ENCODE data around the gene IL1R2. TPM values are rescaled to one million over a fixed set of nuclear protein-coding genes. Genes with fewer than 3 reads are reported as not detected.

Gene IL1R2
- total RNA-seq, 6 donors from 2014 or later = 24.7 to 84.8 (median 60.0) TPM

DNA sequence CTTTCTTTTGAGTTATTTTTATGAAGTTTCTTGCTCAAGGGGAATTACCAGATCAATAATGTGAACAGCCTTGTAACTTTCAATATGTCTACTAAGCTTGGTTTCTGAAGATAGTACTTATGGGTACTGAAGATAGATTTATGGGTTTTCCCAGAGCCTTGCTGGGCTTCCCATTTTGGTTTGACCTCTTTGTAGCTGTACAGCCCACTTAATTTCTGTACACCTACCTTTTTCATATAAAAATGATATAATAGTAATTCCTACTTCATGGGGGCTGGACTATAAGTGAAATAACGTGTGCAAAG is 22.2 kb downstream of the IL1R2 start:
- Histone ChIP-seq H3K4me1 (no peaks in the 10 kb centered on the region), H3K4me3 (no peak overlapping the region), H3K27ac (no peak overlapping the region), H3K27me3 (no peaks in the 10 kb centered on the region), H3K9me3 (no peaks in the 10 kb centered on the region), H3K36me3 (peaks cover 0 to 4% (median 0%) of the 10 kb centered on the region in 4 donors)
- no peak for DNase-seq
- ATAC-seq (ENCODE audit: low FRiP score in 2 of 2) = no peak
- 83 to 96% methylated on average over 1 of the region's 1 CpG for WGBS, 2 donors
- TF ChIP-seq POLR2A (IDR thresholded peaks at IDR 0.05) (no peak), POLR2AphosphoS5 (IDR thresholded peaks at IDR 0.05) (no peak), EP300 (IDR thresholded peaks at IDR 0.05) (no peak)
- TF ChIP-seq, protein P1, sequence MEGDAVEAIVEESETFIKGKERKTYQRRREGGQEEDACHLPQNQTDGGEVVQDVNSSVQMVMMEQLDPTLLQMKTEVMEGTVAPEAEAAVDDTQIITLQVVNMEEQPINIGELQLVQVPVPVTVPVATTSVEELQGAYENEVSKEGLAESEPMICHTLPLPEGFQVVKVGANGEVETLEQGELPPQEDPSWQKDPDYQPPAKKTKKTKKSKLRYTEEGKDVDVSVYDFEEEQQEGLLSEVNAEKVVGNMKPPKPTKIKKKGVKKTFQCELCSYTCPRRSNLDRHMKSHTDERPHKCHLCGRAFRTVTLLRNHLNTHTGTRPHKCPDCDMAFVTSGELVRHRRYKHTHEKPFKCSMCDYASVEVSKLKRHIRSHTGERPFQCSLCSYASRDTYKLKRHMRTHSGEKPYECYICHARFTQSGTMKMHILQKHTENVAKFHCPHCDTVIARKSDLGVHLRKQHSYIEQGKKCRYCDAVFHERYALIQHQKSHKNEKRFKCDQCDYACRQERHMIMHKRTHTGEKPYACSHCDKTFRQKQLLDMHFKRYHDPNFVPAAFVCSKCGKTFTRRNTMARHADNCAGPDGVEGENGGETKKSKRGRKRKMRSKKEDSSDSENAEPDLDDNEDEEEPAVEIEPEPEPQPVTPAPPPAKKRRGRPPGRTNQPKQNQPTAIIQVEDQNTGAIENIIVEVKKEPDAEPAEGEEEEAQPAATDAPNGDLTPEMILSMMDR (IDR thresholded peaks at IDR 0.05) = no peak

- Histone ChIP-seq H3K4me1 (peaks cover 0 to 2% (median under 1%) of the 10 kb centered on the region in 4 donors), H3K4me3 (no peak overlapping the region), H3K27ac (no peak overlapping the region), H3K9me3 (no peaks in the 10 kb centered on the region), H3K27me3 (no peaks in the 10 kb centered on the region), H3K36me3 (peaks cover 0 to 4% (median 0%) of the 10 kb centered on the region in 4 donors)
- no peak for TF ChIP-seq POLR2A (IDR thresholded peaks at IDR 0.05)
- TF ChIP-seq, protein P1 (IDR thresholded peaks at IDR 0.05) = no peak
- no peak for ATAC-seq (ENCODE audit: low FRiP score in 2 of 2)
- WGBS, 2 donors = 87 to 88% methylated on average over 5 of the region's 5 CpGs
- no peak for DNase-seq
Measured at GRCh38 chr2:102015399-102015798, 23.6 kb downstream of the IL1R2 start.

- WGBS, 2 donors = 85 to 87% methylated on average over 6 of the region's 6 CpGs
- DNase-seq (no peak), ATAC-seq (ENCODE audit: low FRiP score in 2 of 2) (no peak)
- Histone ChIP-seq H3K4me3 (no peak overlapping the region), H3K27me3 (no peaks in the 10 kb centered on the region), H3K9me3 (no peaks in the 10 kb centered on the region), H3K27ac (no peak overlapping the region), H3K36me3 (peaks cover 0 to 4% (median 0%) of the 10 kb centered on the region in 4 donors), H3K4me1 (peaks cover 5 to 13% (median 12%) of the 10 kb centered on the region in 4 donors)
- TF ChIP-seq EP300 (IDR thresholded peaks at IDR 0.05) = no peak
Measured at GRCh38 chr2:102016399-102016955, 24.7 kb downstream of the IL1R2 start.

- H3K36me3 ChIP-seq = peaks cover 0 to 3% (median 0%) of the 10 kb centered on the region in 4 donors
- 78 to 84% methylated on average over 8 of the region's 8 CpGs for WGBS, 2 donors
- ATAC-seq (ENCODE audit: low FRiP score in 2 of 2) = no peak
- peaks cover 9 to 21% (median 19%) of the 10 kb centered on the region in 4 donors for H3K4me1 ChIP-seq
- H3K9me3 ChIP-seq = no peaks in the 10 kb centered on the region
- peak overlapping the region in 1 of 4 donors; percentile 5 for H3K27ac ChIP-seq
- TF ChIP-seq POLR2AphosphoS5 (IDR thresholded peaks at IDR 0.05) (peak in 1 of 2 donors; percentile 54), EP300 (IDR thresholded peaks at IDR 0.05) (no peak), POLR2A (IDR thresholded peaks at IDR 0.05) (no peak)
- TF ChIP-seq, protein P1 (IDR thresholded peaks at IDR 0.05) = no peak
- no peaks in the 10 kb centered on the region for H3K27me3 ChIP-seq
- no peak for DNase-seq
- H3K4me3 ChIP-seq = no peak overlapping the region
Measured at GRCh38 chr2:102018823-102019445, 27.2 kb downstream of the IL1R2 start.

DNA sequence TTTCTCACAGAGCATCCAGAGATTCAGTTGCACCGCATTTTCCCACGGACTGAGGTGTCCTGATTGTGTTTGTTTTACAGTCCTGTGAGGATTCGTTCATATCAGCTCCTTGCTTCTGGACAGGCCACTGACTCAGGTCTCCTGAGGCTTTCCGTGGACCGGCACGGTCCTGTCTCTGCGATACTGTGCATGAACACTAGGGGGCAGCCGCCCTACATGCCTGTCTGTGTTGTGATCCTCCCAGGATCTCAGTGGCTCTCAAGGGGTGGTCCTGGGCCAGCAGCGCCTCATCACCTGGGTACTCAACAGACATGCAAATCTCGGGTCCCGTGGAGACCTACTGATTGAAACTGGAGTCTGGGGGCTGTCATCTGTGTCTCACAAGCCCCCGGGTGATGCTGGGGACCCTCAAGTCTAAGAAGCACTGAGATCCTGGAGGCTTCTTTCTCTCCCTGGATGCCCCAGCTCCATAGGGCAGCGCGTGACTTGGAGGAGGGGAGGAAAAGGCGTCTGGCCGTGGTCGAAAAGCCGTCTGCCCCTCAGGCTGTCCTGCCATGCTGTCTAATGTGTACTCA is 28.9 kb downstream of the IL1R2 start:
- WGBS, 2 donors = 8 to 12% methylated on average over 18 of the region's 18 CpGs
- DNase-seq (peak in 1 of 2 donors; percentile 90), ATAC-seq (ENCODE audit: low FRiP score in 2 of 2) (peak; percentile 94 to 97)
- Histone ChIP-seq H3K27me3 (no peaks in the 10 kb centered on the region), H3K4me3 (no peak overlapping the region), H3K36me3 (peaks cover 0 to 3% (median 0%) of the 10 kb centered on the region in 4 donors), H3K27ac (peak overlapping the region in 3 of 4 donors; percentile 12 to 65 (median 46)), H3K4me1 (peaks cover 9 to 27% (median 19%) of the 10 kb centered on the region in 4 donors), H3K9me3 (no peaks in the 10 kb centered on the region)
- TF ChIP-seq, protein P1 (IDR thresholded peaks at IDR 0.05) = peak; percentile 92 to 98 (median 96)
- TF ChIP-seq EP300 (IDR thresholded peaks at IDR 0.05) = peak in 1 of 4 donors; percentile 12
- peak in 1 of 2 donors; percentile 64 for TF ChIP-seq POLR2AphosphoS5 (IDR thresholded peaks at IDR 0.05)
- TF ChIP-seq POLR2A (IDR thresholded peaks at IDR 0.05) = no peak
